ENCODE data around the gene NCKAP5.
"Not testable (repeated sequence)": the region's sequence is repeated elsewhere in the genome, so short reads cannot be mapped to it uniquely, and the experiment has no call there.

Gene NCKAP5

DNA sequence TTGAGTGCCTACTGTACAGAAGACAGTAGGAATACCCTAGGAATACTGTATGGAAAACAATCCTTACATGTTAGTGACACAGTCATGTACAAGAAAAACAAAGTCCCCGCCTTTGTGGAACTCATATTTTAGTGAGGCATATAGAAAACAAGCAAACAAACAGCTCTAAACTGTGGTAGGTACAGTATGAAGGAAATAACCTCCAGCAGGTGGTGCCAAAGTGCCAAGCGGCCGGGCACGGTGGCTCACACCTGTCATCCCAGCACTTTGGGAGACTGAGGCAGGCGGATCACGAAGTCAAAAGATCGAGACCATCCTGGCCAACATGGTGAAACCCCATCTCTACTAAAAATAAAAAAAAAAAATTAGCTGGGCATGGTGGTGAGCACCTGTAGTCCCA lies 48.6 kb downstream of the NCKAP5 start:
- not testable (repeated sequence) for DNase-seq

DNA sequence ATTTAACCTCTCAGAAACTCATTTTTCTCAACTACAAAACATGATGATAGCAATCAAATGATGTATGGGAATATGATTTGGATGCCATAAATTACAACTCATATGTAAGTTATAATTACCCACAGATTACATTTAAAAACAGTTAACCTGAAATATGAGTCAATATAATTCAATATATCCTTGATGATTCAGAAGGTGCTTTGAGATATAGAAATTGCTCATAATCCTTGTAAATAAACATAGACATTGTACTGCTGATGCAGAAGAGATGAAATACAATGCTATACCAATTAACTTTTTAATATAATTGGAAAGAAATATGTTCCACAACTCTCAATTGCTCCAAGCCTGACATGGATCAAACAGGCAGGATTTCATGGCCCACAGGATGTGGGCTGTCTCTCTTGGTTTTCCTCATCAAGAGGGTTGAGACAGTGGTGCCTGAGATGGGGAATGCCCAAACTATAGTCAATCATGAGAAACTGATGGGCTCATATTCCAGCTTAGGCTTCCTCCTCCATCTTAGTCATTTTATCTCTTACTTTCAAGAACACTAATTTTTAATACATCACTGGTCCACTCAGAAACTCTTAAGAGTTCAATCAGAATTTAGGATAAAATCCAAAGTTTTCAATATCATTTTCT lies 49.4 kb downstream of the NCKAP5 start:
- no peak for DNase-seq

DNA sequence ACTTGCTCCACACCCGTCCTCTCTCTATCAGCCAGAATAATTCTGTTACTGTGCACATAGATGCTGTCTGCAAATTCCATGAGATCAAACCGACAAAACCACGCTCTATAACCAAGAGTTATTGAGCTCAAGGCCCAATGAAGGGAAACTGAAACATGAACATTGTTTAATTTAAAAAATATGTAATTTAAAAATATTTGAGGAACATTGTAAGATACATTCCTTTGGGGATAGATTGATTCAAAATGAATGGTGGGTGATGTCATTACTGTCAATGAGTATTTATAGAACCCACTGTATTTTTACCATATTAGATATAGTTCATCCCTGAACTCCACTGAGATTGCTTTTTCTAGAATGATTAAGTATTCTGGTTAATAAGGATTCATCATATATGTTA lies 50.4 kb downstream of the NCKAP5 start:
- DNase-seq = no peak

DNA sequence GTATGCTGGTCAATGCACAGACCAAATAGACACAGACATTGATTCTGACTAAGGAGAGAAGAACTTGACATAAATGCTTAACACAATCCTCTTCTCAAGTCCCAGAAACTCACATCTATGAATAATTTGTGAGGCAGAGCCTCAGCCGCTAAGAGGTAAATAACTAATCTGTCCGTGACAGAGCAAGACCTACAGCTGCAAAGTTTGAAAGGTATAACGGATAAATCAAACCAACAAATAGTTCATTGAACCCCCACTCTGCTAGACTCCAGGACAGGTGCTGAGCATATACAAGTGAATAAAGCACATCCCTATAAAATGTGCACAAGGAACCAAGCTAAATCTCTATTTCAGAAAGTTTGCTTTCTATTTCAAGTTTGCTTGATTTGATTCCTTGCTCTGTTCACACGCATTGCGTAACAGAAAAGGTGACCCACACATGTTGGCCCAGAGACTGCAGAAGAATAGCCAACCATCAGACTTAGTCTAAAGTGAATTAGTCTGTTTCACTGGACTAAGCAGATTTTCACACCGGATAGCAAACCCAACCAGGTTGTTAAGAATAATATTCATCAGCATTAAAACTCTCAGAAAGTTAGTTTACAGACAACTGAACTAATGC lies 51.7 kb downstream of the NCKAP5 start:
- DNase-seq = no peak

DNA sequence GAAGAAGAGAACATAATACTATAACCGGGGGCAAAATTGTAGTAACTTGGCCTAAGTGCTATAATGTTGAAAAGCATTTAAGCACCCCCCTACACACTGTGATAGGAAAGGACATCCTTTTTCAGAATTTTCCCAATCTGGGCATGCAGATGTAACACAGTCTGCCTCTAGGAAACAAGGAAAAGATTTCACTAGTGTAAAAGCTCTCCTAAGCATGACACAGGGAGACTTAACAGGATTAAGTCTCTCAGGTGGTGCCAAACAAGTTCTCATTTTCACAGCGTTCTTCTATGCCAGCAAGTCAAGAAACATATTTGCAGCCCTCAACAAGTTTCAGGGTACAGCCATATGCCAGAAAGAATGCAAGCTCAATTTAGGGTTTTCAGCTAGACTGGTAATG lies 53.0 kb downstream of the NCKAP5 start:
- DNase-seq = no peak

DNA sequence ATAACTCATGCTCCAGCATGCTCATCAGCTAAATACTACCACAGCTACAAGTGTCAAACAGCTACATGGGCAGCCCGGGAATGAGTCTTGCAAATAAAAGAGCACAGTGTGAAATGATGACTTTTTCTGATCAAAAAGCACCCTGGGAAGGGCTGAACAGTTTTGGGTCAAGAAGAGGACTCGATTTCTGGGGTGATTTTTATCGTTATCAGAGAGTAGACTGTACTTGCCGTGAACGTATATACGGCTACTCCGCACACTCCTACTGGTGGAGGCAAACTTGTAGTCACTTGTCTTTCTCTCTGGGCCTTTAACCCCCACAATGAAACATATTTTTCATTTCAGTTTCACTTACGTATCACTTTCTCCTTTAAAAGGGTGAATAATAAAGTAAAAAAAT lies 54.4 kb downstream of the NCKAP5 start:
- DNase-seq = no peak

DNA sequence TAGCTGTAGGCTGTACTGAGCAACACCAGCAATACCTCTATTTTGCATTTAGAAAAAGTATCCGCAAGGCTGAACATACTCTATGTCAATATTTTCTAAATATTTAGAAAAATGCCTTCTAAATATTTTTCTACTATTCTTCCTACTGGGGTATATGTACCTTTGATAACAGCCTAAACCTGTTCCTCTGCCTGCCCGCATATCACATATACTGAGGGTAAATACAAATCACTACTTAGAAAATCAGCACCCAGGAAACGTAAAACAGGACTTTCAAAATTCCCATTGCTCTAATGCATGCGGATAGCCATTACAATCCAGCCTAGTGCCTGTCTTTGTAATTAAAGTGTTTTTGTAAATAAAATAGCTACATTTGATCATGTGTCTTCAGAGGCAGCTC lies 56.1 kb downstream of the NCKAP5 start:
- no peak for DNase-seq

DNA sequence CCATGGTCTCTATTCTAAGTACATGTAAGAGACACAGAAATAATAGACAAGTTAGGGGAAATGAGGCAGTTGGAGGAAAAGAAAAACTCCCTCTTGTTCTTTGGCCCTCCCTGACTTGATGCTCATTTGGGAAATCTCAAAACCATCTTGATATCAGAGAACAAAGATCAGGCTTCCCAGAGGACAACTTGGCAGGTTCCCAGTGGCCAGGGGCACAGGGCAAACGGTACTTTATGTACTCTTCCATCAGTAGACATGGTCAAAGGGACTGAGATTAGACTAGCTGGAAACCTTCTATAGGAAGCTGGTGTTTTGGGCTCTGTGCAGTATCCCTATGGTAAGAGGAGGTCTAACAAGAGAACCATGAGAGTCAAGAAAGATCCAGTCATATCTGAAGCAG lies 56.6 kb downstream of the NCKAP5 start:
- no peak for DNase-seq

DNA sequence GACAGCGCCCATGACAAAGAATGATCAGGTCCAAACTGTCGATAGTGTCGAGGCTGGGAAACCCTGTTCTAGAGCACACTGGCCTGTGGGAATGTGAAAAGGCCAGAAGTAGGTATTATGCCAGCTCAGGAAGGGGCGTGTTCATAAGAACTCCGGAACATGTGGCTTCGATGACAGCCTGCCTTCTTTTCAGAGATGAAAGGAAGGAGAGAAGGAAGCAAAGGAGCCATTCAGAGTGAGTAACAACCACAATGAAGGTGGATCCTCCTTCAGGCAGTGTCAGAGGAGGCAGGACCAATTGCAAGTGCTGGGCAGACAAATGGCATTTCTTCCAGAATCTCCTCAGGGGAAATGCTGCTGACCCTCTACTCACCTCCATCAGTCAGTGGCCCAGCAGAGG lies 58.5 kb downstream of the NCKAP5 start:
- DNase-seq = no peak

DNA sequence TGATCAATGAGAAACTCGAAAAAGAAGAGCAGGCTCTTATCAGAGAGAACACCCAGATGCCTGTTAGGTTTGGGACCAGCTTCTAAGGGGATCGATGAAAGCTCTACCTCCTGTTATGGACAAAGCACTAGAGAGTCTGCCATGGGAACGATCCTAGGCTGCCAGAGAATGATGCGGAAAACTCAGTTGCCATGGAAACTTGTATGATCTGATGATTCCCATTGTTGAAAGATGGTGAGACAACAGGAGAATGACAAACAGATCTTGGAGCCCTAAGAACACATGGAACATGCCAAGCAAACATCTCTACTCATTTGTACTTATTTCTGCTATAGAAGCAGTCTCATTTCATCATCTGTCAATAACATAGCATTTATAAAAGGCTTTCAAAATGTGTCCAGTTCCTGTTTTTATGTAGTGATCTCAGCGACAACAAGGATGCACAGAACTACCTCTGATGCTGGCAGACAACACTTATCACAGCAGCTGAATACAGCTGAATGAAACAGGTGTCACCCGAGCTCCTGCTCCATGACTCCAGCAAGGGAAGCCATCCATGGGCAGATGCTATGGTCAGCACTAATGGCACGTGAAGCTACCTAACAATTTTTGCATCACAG lies 59.6 kb downstream of the NCKAP5 start:
- DNase-seq = no peak

DNA sequence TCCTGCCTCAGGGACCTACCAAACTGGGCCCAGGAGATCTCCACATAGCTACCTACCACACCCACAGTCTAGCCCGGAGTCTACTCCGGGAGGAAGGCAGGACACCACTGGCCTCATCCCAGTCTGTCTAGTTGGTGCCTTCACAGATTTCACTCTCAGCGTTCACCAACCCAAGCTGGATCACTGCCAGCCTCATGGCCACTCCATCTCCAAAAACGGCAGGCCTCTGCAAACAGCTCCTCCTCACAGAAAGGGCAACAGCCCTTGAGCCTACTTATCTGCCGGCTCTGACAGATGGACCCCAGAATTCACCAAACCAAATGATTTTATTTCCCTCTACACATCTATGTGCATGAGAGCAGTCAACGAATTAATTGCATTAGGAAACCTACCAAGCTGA lies 61.3 kb downstream of the NCKAP5 start:
- DNase-seq = no peak

DNA sequence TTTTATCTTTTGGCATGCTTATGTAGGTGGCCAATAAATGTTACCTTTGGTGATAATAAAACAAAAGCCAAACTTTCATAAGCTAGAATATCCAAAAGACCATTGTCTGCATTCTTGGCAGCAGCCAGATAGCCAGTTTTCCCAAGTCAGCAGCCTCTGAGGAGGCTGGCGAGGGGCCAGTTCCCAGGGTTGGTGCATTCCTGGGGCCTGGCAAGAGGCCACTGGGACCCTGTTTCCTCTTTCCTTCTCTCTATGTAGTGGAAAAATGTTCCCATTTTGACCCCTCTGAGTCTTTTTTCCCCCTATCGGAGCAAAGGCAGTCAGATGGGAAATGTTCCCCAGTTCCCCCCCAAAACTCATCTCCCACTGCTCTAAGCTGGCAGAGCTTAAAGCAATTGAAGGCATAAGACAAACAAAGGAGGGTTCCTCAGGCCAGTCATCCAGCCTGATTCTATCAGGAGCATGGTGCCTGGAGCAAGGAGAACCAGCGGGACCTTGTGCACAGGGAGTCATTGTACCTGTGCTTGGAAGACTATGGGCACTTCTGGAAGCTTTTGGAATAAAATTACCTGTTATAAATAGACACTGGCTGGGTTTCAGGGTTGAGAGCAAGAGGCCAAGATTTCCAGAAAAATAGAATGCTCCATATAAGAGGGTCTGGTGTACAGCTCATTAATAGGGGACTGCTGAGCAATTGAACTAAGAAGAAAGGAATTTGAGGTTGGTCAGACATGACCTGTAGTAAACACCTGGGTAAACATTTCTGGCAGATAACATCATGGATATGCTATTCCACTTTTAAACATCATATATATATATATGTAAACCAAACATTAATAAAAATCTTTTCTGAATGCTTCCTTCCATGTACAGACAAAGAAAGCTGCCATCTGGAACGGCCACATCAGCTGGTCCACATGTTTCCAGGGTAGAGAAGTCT lies 63.4 kb downstream of the NCKAP5 start:
- DNase-seq = peak in 1 of 2 experiments; percentile 21

DNA sequence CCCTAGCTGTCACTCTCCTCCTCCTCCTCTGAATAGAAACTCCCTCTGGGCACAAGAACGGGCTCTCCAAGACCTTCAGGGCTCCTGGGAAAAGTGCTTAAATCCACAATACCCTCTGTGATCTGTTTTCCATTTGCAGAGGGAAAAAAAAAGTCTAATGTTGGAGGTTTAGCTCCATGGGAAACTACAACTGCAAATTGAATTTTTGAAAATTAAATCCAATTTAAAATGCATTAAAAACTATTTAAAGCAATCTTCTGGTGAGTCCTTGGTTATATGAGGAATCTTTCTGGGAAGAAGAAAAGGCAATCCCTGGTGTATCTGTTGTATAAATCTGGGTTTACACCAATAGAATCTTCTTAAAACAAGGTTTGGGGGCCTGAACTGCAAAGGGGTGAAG lies 64.3 kb downstream of the NCKAP5 start:
- DNase-seq = no peak

DNA sequence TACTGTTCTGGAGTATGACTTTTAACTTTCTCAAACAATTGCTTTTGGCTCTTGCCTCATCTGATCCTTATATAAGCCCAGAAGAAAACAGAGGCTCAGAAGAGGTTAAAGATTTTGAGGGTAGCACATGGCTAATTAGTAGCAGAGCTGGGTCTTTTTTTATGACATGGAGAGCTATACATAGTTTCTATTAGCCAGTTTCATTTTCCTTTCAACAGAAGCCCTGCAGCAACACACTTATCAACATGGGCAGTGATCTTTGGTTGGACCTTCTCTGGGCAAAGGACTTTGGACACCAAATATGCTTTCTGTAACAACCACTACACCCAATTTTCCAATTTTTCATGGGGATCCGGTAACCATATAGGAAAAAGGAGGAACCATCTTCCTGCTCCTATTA lies 64.9 kb downstream of the NCKAP5 start:
- DNase-seq = no peak

DNA sequence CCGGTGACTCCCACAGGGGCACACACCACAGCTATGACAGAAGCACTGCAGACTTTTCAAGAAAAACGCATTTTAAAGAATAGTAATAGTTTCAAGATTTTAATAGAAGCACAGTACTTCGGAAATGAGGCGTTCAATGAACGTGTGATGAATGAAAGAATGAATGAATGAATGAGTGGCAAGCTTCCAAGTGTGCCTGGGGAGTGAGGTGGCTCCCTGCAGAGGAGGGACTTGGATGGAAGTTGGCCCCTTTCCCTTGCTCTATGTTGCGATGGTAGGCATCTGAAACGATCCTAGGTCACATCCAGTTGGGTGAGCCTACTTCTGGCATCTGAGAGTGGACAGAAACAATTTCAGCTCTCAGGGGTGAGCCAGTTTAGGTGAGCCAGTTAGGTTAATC lies 65.6 kb downstream of the NCKAP5 start:
- no peak for DNase-seq

DNA sequence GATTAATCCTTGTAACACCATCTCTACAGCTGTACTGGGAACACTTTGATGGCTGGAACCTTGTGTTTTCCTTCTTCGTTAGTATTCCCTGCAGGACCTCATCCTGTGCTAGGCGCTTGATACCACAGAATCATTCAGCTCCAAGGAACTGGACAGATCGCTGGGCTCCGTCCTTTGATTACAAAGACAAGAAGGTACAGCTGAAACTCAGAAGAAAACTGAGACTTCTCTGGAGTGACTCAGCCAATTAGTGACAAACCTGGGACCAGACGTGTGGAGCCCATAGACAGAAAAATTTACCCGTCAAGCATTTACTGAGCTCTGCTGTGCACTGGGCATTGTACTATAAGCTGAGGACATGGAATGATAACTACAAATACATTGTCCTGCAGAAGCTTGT lies 67.3 kb downstream of the NCKAP5 start:
- no peak for DNase-seq

DNA sequence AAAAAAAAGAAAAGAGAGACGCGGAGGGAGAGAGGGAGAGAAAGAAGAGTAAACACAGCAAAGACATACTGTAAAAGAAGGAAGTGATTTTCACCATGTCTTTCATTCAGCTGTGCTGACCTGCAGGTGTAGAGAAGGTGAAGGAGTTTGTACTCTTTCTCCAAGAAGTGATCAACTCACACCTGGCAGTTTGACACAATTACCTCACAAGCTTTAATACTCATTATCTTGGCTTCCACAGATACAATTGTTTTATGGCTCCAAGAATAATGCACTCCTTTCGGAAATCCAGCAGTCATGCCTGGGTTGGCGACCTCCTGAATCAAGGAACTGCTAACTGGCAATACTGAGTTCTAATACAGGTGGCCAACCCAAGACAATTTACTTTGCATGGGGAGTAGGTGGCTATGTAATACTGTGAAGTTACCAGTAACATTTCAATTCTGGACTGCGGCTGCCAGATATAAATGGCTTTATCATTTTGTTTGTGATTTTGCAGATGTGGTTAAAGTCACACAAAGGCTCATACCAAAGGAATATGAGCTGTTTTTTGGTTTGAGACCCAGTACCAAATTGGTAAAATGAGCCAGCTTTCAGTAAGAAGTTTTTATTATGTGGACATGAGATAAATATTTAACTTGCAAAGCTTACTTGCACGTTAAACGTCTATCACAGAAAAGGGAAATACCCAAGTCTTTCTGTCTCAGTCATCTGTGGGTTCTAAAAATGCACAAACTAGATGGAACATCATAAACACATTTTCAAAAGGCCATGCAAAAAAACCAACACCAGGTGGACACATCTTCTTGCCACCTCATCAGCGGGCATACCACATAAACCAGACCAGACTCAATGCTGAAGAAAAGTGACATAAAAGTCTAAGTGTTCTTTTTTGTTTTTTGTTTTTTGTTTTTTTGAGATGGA lies 69.3 kb downstream of the NCKAP5 start:
- no peak for DNase-seq

DNA sequence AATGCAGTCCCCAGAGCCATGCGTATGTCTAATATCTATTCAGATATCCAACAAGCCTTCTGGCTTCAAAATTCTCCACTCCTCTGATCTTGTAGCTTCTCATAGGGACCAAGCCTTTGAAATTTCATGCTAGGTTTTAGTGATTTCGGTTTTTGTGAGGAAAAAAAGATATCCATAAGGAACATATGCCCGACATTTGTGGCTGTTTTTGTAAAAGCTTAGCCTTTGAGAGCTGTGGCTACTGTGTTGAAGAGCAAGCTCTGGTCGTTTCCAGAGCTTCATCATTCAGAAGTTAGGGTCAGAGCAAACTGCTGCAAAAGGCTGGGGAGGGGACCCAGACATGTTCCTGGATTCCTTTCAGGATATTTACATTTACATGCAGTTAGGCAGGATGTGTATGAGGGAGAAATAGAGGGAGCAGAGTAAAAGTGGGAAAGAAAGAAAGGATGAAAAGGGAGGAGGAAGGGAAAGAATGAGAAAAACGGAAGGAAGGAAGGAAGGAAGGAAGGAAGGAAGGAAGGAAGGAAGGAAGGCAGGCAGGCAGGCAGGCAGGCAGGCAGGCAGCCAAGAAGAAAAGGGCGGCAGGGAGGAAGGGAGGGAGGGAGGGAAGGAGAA lies 70.2 kb downstream of the NCKAP5 start:
- DNase-seq = no peak

DNA sequence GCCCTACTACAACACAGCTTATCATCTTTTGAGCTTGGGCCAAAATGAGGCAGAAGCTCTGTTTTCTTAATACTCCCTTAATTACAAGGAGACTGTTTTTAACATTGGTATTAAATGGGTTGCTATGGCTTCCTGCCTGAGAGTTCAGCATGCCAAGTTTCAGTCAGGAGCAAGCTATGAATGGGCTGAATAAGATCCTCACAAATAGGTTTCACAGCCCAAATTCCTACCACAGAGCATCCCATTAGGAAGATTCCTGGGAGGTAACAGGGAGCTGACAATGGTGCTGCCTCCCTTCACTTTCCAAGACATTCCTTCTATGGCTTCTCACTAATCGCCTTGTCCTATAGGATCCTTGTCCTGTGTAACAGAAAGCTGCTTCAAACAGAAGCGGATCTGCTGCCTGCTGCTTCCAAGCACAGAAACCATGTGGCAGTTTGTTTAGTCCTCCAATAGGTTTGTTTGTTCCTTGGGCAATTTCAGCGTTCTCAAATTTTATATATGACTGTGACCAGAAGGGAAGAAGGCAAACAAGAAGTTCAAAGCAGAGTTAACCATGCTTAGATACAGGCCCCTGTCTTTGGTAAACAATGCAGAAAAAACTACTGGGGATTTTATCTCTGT lies 70.9 kb downstream of the NCKAP5 start:
- DNase-seq = no peak

DNA sequence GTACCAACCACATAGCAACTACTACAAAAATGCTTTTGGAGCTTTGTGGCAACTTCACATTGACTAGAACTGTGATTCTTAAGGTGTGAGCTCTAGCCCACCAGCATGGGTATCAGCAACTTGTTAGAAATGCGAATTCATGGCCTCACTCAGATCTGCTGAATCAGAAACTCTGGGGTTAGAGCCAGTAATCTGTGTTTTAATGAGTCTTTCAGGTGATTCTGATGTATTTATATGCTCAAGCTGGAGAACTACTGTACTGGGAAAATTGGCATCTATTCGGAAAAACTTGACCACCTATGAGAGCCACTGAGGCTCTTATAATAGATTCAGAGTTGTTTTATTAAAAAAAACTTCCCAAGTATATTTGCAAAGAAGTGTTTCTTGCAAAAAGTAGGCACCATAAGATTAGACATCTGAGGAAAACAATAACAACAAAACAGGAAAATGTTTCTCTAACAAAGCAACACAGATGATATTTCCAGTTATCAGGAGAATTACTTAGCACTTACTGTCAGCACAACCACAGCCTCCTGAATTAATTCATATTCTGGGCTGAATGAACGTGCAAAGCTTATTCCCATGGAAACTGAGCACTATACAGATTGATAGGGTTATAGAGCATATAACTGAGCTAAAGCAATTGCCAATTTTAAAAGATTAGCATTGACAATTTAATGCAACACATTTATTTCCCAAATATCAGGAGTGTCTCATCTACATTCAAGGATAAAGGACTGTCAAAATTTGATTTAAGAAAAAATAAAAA lies 71.6 kb downstream of the NCKAP5 start:
- DNase-seq = no peak

DNA sequence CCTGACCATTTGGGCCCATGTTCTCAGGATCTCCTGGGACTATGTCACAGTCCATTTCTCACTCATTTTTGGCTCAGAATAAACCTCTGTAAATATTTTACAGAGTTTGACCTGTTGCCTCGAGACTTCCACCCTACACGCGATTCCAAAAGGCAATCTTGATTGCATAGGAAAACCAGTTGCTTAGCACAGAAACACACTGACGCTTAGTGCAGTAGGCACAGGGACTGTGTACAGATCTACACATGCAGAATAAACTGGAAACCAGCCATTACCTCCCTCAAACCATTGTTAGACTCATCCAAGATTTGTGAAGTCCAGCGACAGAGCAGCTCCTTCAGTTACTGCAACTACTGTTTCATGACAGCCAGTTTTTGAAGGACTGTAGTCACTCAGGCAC lies 73.0 kb downstream of the NCKAP5 start:
- no peak for DNase-seq

All from NCI-H446 (cell line).